HG03064 (cell line): ENCODE data around the gene RANGRF.

Source experiments
- ATAC-seq: cut with Tn5 transposase; IDR thresholded peaks from one replicate; pipeline ENCODE4 v1.9.1; 2021; ENCODE audit warnings: low read depth; ENCODE audit not compliant: unreplicated experiment

Gene RANGRF

GRCh38 chr17:8312726-8313600 is 24.5 kb downstream of the RANGRF start:
- ATAC-seq, result no peak

- no peak for ATAC-seq
Observed at GRCh38 chr17:8314797-8315763, 26.6 kb downstream of the RANGRF start.

GRCh38 chr17:8315764-8316217 is 27.3 kb downstream of the RANGRF start:
- ATAC-seq, result no peak

- no peak for ATAC-seq
Observed at GRCh38 chr17:8318010-8318935, 29.8 kb downstream of the RANGRF start.

- no peak for ATAC-seq
Observed at GRCh38 chr17:8320262-8320661, 31.8 kb downstream of the RANGRF start.

- ATAC-seq, result no peak
Observed at GRCh38 chr17:8320990-8321389, 32.5 kb downstream of the RANGRF start.

GRCh38 chr17:8322061-8322460 is 33.6 kb downstream of the RANGRF start:
- no peak for ATAC-seq

- ATAC-seq, result no peak
Observed at GRCh38 chr17:8324132-8324531, 35.7 kb downstream of the RANGRF start.

GRCh38 chr17:8324923-8325322 is 36.5 kb downstream of the RANGRF start:
- ATAC-seq, result no peak

GRCh38 chr17:8326511-8327302 is 38.2 kb downstream of the RANGRF start:
- no peak for ATAC-seq

- ATAC-seq, result no peak
Observed at GRCh38 chr17:8327303-8327649, 38.8 kb downstream of the RANGRF start.

GRCh38 chr17:8332128-8332527 is 43.7 kb downstream of the RANGRF start:
- ATAC-seq, result no peak

- ATAC-seq, result no peak
Observed at GRCh38 chr17:8332688-8333087, 44.2 kb downstream of the RANGRF start.

- no peak for ATAC-seq
Observed at GRCh38 chr17:8333281-8333680, 44.8 kb downstream of the RANGRF start.

- no peak for ATAC-seq
Observed at GRCh38 chr17:8337802-8338752, 49.6 kb downstream of the RANGRF start.

GRCh38 chr17:8338753-8339140 is 50.3 kb downstream of the RANGRF start:
- no peak for ATAC-seq

- ATAC-seq, result no peak
Observed at GRCh38 chr17:8339540-8339939, 51.1 kb downstream of the RANGRF start, which contains the start of gene ODF4. Gene ODF4 (plus strand): TSS chr17:8339840. CDS start chr17:8340052, 212 bp downstream.
